ENCODE data around the gene NEK9.

DNA sequence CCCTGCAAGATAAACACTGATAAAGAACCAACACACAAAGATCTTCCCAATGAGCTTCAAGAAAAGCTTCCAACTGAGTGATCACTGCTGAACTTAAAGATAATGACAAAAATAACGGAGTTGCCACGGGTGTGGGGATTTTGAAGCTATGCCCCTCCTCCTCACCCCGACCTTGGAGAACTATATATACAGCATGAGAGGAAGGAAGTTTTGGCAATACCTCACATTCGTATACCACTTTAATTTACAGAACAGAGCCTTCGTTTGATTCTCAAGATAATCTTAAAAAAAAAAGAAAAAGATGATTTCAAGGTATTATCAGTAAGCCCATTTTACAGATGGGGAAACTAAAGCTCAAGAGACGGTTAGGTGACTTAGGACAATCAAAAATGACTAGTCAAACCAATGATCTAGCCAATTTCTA lies 715 bp downstream of the NEK9 start:
- no peak for TF ChIP-seq POLR2A (IDR thresholded peaks at IDR 0.05)
- TF ChIP-seq POLR2AphosphoS5 (IDR thresholded peaks at IDR 0.05), result no peak
- TF ChIP-seq CTCF (IDR thresholded peaks at IDR 0.05), result no peak
- TF ChIP-seq EP300 (IDR thresholded peaks at IDR 0.05), result no peak
